Testis (tissue), 2 donors: ENCODE data around the gene SETD2.

Experiments
- POLR2A ChIP-seq: fragments of 450-650 bp; IDR thresholded peaks from one replicate; pipeline ENCODE4 v1.6.1; 2017; ENCODE audit warnings: antibody characterized with exemption, mild to moderate bottlenecking, moderate library complexity
- TF ChIP-seq, protein P1 (sequence below), 3 experiments: fragments of 450-650 bp in 2 of 3; fragments of 200-600 bp in 1 of 3; sonication (generic) in 1 of 3; IDR thresholded peaks; one replicate each; pipeline ENCODE4 v1.5.1; 2016 to 2019; ENCODE audit warnings: antibody characterized with exemption in 3 of 3, mild to moderate bottlenecking in 2 of 3, moderate library complexity in 1 of 3

DNA sequence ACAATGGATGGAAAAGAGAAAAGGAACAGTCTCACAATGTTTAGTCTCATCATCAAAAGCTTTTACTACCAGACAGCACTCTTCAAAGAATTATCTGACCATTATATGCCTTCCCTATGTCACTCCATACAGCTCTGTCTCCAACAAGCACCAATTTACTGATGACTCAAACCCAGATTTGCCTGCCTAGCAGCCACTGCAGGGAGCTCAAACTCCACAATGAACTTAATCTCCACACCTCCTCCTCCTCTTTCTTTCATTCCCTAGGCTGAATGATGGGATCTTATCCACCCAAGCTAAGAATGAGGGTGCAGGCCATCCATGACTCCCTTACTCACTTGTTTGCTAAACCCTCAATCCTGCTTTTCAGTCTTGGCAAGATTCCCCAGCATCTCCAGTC, 139.0 kb downstream of the SETD2 start:
- TF ChIP-seq, protein P1, sequence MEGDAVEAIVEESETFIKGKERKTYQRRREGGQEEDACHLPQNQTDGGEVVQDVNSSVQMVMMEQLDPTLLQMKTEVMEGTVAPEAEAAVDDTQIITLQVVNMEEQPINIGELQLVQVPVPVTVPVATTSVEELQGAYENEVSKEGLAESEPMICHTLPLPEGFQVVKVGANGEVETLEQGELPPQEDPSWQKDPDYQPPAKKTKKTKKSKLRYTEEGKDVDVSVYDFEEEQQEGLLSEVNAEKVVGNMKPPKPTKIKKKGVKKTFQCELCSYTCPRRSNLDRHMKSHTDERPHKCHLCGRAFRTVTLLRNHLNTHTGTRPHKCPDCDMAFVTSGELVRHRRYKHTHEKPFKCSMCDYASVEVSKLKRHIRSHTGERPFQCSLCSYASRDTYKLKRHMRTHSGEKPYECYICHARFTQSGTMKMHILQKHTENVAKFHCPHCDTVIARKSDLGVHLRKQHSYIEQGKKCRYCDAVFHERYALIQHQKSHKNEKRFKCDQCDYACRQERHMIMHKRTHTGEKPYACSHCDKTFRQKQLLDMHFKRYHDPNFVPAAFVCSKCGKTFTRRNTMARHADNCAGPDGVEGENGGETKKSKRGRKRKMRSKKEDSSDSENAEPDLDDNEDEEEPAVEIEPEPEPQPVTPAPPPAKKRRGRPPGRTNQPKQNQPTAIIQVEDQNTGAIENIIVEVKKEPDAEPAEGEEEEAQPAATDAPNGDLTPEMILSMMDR (IDR thresholded peaks at IDR 0.05), result no peak
- TF ChIP-seq POLR2A, result no peak
